GM18907 (cell line): ENCODE results near the gene SLC4A7.

Experiments
- ATAC-seq: cut with Tn5 transposase; IDR thresholded peaks from one replicate; pipeline ENCODE4 v1.9.1; 2021; ENCODE audit warnings: mild to moderate bottlenecking, moderate library complexity; ENCODE audit not compliant: unreplicated experiment

The SLC4A7 gene

GRCh38 chr3:27326629-27327545 lies 157.3 kb downstream of the SLC4A7 start:
- ATAC-seq, result no peak

- ATAC-seq, result no peak
These were observed 158.0 kb downstream of the SLC4A7 start for GRCh38 chr3:27326202-27326601.

GRCh38 chr3:27325419-27325818 lies 158.8 kb downstream of the SLC4A7 start:
- ATAC-seq, result no peak

GRCh38 chr3:27324686-27325085 lies 159.5 kb downstream of the SLC4A7 start:
- no peak for ATAC-seq

- ATAC-seq, result no peak
These were observed 161.1 kb downstream of the SLC4A7 start for GRCh38 chr3:27323087-27323570.
